HG03196 (cell line): ENCODE results near the gene FGFR2.

Source experiments
- ATAC-seq: cut with Tn5 transposase; IDR thresholded peaks from one replicate; pipeline ENCODE4 v1.9.1; 2021; ENCODE audit not compliant: unreplicated experiment

The FGFR2 gene

GRCh38 chr10:121610798-121611323 lies 12.6 kb upstream of the FGFR2 start:
- ATAC-seq: no peak

- ATAC-seq: no peak
Measured at GRCh38 chr10:121609426-121610380, 11.5 kb upstream of the FGFR2 start.

- peak; percentile 72 for ATAC-seq
Measured at GRCh38 chr10:121608469-121609190, 10.4 kb upstream of the FGFR2 start.

GRCh38 chr10:121607310-121608055 lies 9.2 kb upstream of the FGFR2 start:
- ATAC-seq: no peak

- ATAC-seq: no peak
Measured at GRCh38 chr10:121605708-121606107, 7.5 kb upstream of the FGFR2 start.

GRCh38 chr10:121601458-121601857 lies 3.2 kb upstream of the FGFR2 start:
- ATAC-seq: no peak

GRCh38 chr10:121600611-121601010 lies 2.4 kb upstream of the FGFR2 start:
- ATAC-seq: no peak

GRCh38 chr10:121599947-121600346 lies 1.7 kb upstream of the FGFR2 start:
- no peak for ATAC-seq

GRCh38 chr10:121597504-121598262 lies 561 bp downstream of the FGFR2 start:
- ATAC-seq: peak; percentile 22

- no peak for ATAC-seq
Measured at GRCh38 chr10:121596689-121597503, 1.3 kb downstream of the FGFR2 start.

GRCh38 chr10:121595806-121596688 lies 2.2 kb downstream of the FGFR2 start:
- ATAC-seq: no peak

GRCh38 chr10:121595351-121595805 lies 2.9 kb downstream of the FGFR2 start:
- no peak for ATAC-seq

- ATAC-seq: no peak
Measured at GRCh38 chr10:121594623-121595350, 3.5 kb downstream of the FGFR2 start.

- no peak for ATAC-seq
Measured at GRCh38 chr10:121594076-121594475, 4.2 kb downstream of the FGFR2 start.

- no peak for ATAC-seq
Measured at GRCh38 chr10:121593281-121594075, 4.8 kb downstream of the FGFR2 start.

GRCh38 chr10:121592155-121592890 lies 5.9 kb downstream of the FGFR2 start:
- no peak for ATAC-seq
